ENCODE results near the gene CEP350.

The CEP350 gene

DNA sequence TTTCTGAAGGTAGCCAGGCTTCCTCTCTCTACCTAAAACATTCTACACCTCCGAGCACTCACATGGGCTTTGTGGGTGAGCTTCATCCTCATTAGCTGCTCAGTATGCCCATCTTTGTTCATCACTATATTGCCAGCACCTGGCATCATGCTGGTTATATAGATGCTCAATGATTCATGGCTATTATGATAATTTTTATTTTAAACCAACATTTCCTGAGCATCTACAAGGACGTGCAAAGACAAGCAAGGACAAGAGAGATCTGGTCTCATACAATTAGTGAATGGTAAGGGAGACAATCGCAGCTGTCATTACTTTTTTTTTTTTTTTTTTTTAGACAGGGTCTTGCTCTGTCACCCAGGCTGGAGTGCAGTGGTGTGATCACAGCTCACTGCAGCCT, 188.7 kb downstream of the CEP350 start:
- H3K27ac ChIP-seq: no peak overlapping the region
- TF ChIP-seq, protein P1, sequence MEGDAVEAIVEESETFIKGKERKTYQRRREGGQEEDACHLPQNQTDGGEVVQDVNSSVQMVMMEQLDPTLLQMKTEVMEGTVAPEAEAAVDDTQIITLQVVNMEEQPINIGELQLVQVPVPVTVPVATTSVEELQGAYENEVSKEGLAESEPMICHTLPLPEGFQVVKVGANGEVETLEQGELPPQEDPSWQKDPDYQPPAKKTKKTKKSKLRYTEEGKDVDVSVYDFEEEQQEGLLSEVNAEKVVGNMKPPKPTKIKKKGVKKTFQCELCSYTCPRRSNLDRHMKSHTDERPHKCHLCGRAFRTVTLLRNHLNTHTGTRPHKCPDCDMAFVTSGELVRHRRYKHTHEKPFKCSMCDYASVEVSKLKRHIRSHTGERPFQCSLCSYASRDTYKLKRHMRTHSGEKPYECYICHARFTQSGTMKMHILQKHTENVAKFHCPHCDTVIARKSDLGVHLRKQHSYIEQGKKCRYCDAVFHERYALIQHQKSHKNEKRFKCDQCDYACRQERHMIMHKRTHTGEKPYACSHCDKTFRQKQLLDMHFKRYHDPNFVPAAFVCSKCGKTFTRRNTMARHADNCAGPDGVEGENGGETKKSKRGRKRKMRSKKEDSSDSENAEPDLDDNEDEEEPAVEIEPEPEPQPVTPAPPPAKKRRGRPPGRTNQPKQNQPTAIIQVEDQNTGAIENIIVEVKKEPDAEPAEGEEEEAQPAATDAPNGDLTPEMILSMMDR (conservative IDR thresholded peaks at IDR 0.05): no peak

DNA sequence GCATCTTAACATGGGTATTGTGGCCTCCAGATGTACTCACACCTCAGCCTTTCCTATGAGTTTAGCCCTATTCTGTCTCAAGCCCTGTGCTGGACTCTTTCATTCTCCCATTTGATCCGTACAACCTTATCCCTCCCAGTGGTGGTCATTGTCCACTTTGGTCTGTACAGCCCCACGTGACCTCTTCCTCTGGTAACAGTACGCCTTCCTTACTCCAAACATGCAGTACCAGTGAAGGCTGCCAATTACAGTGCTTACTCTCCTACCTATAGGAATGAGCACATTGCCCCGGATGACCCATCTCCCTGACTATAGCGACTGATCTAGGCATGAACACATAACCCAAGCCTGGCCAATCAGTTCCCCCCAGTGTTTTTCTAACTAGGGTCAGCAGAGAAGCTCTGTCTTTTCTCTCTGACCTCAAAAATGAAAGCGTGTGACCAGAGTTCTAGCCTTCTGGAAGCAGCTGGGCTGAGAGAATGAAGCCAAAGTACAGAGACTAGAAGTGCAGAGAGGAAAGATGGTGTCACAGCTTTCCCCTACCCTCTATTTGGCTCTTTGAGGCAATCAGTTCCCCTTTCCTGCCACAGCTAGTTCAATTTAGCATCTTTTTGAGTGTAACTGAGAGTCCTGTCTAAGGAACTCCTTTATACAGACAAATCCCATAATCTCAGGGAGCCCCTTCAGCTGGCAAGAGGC, 190.2 kb downstream of the CEP350 start:
- TF ChIP-seq, protein P1 (conservative IDR thresholded peaks at IDR 0.05): no peak
- H3K27ac ChIP-seq: no peak overlapping the region

DNA sequence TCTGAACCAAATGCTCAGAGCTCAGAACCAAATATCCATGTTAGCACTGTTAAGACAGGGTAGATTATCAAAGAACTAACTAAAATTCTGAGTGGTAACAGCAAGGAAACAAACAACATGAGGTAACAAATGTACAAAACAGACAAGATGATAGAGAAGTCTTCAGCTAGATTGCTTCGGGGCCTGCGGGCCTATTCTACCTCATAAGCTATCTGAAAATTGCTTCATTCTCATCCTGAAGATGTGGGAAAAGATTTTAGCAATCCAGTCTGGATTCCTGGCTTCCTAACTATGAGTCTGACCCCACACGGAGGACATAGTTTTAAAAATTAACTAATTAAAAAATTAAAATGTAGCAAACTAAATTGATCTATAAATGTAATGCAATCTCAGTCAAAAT, 190.8 kb downstream of the CEP350 start:
- no peak overlapping the region for H3K27ac ChIP-seq
- TF ChIP-seq, protein P1 (conservative IDR thresholded peaks at IDR 0.05): no peak

DNA sequence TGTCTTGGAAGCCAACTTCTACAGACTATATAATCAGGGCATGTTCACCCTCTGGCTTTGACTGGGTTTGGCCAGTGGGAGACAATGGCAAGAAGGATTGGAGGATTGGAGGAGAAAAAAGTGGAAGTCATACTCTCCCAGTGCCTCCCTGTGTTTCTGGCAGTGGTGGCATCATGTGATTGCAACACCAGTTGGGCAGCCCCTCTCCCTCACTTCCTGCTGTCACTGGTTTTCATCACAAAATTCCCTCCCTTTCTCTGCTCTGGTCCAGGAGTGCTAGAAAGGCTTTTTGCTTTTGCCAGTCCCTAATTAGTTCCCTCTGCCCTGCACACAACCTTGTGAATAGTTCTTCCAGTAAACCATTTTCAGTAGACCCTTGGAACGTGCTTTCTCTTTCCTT, 196.4 kb downstream of the CEP350 start:
- no peak overlapping the region for H3K27ac ChIP-seq
- TF ChIP-seq, protein P1 (conservative IDR thresholded peaks at IDR 0.05): no peak

DNA sequence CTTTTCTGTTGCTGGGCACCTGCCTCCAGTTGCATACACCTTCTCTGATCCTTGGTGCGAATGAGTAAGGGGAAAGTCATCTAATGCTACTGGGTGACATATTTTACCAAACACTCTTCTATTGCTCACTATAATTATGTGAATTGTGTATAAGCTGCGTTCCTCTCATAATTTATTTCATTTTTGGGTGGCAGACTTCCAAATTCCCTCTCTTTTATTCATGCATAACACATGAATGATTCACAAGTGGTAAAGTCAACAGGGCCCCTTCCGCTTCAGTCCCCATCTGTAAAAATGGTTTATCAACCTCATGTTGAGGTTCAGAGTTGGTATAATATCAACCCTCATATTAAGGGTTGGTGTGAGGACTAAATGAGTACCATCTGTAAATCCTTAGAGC, 196.9 kb downstream of the CEP350 start:
- TF ChIP-seq, protein P1 (conservative IDR thresholded peaks at IDR 0.05): no peak
- no peak overlapping the region for H3K27ac ChIP-seq

DNA sequence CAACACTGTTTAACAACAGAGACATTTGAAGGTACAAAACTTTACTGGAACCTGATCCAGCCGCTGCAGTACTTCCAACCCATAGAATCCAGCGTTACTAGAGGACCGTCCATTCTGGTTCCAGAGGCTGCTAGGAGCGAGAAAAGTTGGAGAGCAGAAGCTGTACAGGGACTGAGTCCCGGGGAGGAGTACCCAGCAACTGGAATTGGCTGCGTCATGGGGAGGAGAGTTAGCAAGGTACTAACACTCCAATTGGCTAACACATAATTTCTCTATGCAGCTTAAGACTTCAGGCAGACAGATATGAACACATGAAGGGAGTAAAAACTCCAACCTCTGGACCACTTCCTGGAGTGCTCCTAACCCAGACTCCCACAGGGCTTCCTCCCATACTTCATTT, 198.0 kb downstream of the CEP350 start:
- H3K27ac ChIP-seq: no peak overlapping the region
- TF ChIP-seq, protein P1 (conservative IDR thresholded peaks at IDR 0.05): no peak

DNA sequence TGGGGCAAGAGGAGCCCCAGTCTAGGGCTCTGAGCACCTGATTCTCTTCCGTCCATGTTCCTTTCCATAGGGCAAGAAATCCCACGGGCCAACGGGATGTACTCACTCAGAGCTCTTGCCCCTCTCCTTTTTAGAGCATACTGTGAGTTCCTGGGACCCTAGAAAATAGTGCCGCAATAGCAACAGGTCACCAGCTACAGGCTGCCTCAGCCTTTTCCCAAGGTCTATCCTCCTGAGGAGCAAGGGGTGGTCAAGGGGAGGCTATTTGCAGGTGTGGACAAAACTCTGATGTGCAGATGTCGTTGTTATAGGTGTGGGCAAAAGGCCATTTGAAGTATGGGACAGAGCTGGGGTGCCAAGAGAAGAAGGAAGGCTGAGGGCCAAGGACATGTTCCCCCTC, 198.4 kb downstream of the CEP350 start:
- TF ChIP-seq, protein P1 (conservative IDR thresholded peaks at IDR 0.05): no peak
- no peak overlapping the region for H3K27ac ChIP-seq
